Astrocyte of the cerebellum (primary cell): Measurements from ENCODE around the gene LCN6.

Experiments used
- DNase-seq: peaks from one replicate; pipeline ENCODE4 v3.0.0-alpha.2; 2011; ENCODE audit warnings: low read depth
- H3K4me3 ChIP-seq: 2 replicates; pipeline ENCODE4 v1.5.1; 2011; ENCODE audit warnings: mild to moderate bottlenecking, low read depth, low read length, moderate library complexity
- in situ Hi-C: cut with HindIII; loops from 2 replicates; pipeline ENCODE4 v1.10.0; 2017; ENCODE audit warnings: low sequenced_read_pairs
- TF ChIP-seq, protein P1 (sequence below): IDR thresholded peaks from 2 replicates; pipeline ENCODE4 v1.5.1; 2012; ENCODE audit warnings: low read length, low read depth, moderate library complexity, mild to moderate bottlenecking; ENCODE audit errors: missing control alignments

Gene LCN6

GRCh38 chr9:136696502-136696901, 51.8 kb downstream of the LCN6 start:
- TF ChIP-seq, protein P1, sequence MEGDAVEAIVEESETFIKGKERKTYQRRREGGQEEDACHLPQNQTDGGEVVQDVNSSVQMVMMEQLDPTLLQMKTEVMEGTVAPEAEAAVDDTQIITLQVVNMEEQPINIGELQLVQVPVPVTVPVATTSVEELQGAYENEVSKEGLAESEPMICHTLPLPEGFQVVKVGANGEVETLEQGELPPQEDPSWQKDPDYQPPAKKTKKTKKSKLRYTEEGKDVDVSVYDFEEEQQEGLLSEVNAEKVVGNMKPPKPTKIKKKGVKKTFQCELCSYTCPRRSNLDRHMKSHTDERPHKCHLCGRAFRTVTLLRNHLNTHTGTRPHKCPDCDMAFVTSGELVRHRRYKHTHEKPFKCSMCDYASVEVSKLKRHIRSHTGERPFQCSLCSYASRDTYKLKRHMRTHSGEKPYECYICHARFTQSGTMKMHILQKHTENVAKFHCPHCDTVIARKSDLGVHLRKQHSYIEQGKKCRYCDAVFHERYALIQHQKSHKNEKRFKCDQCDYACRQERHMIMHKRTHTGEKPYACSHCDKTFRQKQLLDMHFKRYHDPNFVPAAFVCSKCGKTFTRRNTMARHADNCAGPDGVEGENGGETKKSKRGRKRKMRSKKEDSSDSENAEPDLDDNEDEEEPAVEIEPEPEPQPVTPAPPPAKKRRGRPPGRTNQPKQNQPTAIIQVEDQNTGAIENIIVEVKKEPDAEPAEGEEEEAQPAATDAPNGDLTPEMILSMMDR = no peak
- no peak for DNase-seq
- in situ Hi-C loops = no loop called here
- no peak overlapping the region for H3K4me3 ChIP-seq

DNA sequence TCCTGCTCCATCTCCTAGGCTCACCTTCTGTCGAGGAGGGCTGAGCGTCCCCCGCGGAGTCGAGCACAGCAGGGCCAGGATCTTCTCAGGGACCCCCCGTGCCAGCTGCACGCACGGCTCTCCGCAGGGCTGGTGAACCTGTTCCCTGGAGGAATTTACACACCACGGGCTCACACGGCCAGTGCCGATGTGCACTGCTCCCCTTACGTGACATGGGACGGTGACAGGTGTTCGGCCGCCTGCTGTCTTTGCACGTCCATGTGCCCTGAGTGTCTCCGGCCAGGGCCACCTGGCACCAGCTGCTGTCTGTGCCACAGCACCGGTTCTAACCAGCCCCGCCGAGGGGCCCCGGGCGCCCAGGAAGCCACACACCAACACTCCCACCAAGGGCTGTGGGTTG, 52.4 kb downstream of the LCN6 start:
- in situ Hi-C loops = no loop called here
- no peak overlapping the region for H3K4me3 ChIP-seq
- DNase-seq = no peak
- TF ChIP-seq, protein P1 = no peak

DNA sequence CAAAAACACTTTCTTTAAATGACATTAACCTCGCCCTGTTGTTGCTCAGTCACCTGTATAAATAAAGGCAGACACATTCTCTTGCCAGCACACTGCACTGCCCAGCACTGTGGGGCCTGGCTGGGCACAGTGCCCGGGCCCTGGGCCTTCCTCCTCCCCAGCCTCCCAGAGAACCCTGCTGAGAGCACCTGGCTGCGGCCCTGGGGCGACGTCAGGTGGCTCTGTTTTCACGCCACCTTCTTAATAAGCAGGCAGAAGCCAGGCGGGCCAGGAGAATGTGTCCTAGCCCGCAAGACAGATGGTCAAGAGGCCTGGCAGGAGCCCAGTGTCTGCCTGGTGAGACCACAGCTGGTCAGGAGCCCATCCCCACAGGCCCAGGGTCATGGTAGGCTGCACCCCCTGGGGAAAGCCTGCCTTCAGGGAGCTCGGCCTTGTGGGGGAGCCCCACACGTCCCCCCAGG, 52.9 kb downstream of the LCN6 start:
- DNase-seq = peak; percentile 6
- TF ChIP-seq, protein P1 = no peak
- in situ Hi-C loops = no loop called here
- H3K4me3 ChIP-seq = no peak overlapping the region

GRCh38 chr9:136694872-136695247, 53.5 kb downstream of the LCN6 start:
- no peak for DNase-seq
- TF ChIP-seq, protein P1 = no peak
- H3K4me3 ChIP-seq = no peak overlapping the region
- in situ Hi-C loops = no loop called here

DNA sequence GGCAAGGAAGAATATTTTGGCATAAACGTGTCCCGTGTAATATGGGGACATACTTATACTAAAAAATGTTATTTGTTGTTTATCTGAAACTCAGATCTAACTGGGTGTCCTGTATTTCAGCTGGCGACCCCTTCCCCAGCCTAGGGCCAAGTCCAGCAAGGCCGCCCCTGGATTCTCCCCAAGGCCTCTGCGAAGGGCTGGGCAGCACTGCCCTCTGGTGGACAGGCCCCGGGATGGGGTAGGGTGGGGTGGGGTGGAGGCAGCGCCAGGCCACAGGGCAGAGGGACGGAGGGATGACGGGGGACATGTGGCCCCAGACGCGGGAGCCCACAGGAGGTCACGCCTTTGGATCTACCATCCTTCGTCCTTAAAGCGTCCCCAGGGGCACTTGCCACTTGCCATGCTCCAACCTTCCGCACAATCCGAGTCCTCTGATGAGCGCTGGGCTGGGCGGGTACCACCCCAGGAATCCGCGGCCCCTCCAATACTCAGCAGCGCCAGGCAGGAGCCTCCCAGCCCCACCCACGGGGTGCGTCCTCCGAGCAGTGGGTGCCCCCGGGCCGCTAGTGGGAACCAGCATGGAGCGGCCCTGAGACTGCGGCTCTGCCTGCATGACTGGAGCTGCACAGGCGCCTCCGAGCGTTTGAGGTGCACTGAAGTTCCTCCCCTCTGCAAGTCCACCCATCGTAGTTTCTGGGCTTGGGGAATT, 54.0 kb downstream of the LCN6 start:
- DNase-seq = no peak
- in situ Hi-C loops = no loop called here
- TF ChIP-seq, protein P1 = peak; percentile 69
- H3K4me3 ChIP-seq = no peak overlapping the region
